ENCODE measurements around the gene TACC2.

- TF ChIP-seq EGR1 (conservative IDR thresholded peaks at IDR 0.05): no peak
- no peak for TF ChIP-seq E4F1 (CRISPR knock-in tag; IDR thresholded peaks at IDR 0.05; ENCODE audit: borderline replicate concordance)
- TF ChIP-seq RFX5 (IDR thresholded peaks at IDR 0.05; ENCODE audit: low read depth, low read length): no peak
- no peak for TF ChIP-seq BMI1 (IDR thresholded peaks at IDR 0.05; ENCODE audit: low read length)
- TF ChIP-seq ZKSCAN1 (IDR thresholded peaks at IDR 0.05; ENCODE audit: low read depth, low read length): no peak
- TF ChIP-seq ZNF121 (CRISPR knock-in tag; conservative IDR thresholded peaks at IDR 0.05): no peak
- TF ChIP-seq CEBPG (CRISPR knock-in tag; IDR thresholded peaks at IDR 0.05): no peak
- TF ChIP-seq CEBPG (tag; conservative IDR thresholded peaks at IDR 0.05 in 1 of 2, IDR thresholded peaks at IDR 0.05 in 1 of 2): no peak
- no peak for TF ChIP-seq FOXJ3 (CRISPR knock-in tag; IDR thresholded peaks at IDR 0.05)
- no peak for TF ChIP-seq UBTF (IDR thresholded peaks at IDR 0.05; ENCODE audit: borderline replicate concordance in 1 of 2, low read depth in 2 of 2, low read length in 2 of 2)
- TF ChIP-seq CTCF (IDR thresholded peaks at IDR 0.05 in 2 of 3, conservative IDR thresholded peaks at IDR 0.05 in 1 of 3; ENCODE audit: insufficient read depth in 2 of 3, low read depth in 1 of 3, low read length in 3 of 3): no peak
- TF ChIP-seq PKNOX1 (IDR thresholded peaks at IDR 0.05): no peak
- TF ChIP-seq SMC3 (conservative IDR thresholded peaks at IDR 0.05; ENCODE audit: insufficient read depth, low read depth, low read length): no peak
- no peak for TF ChIP-seq TFAP4 (CRISPR knock-in tag; IDR thresholded peaks at IDR 0.05; ENCODE audit: borderline replicate concordance)
Measured at GRCh38 chr10:122237331-122237990, 248.5 kb downstream of the TACC2 start.
